Measurements from ENCODE around the gene RICTOR. TPM values are rescaled to one million over a fixed set of nuclear protein-coding genes. Genes with fewer than 3 reads are reported as not detected.

The RICTOR gene
- total RNA-seq, 1 experiment from 2014 or later = 41.1 TPM

DNA sequence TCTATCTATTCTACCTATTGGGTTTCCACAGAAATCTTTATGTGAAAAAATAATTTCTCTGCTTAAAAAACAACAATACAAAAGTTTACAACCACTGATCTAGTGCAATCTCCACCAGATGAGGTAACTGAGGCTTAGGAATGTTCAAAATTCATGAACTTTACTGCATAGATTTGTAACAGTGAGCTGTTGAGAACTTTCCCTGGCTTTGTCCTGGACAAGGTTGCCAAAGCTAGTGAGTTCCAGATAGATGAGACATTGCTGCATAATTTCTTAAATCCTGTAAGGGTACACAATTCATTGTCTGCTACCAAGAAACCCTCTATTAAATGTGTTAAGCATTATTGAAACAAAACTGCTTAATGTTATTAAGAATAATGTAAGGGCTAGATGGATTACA, 125.7 kb downstream of the RICTOR start:
- BruUV-seq (replicated peaks) = no TSS peak
- CTCF ChIA-PET = interaction anchor here (0.6 kb wide), 1 partner anchor 67 kb away, joined by 7 read pairs; no protein-coding TSS in a partner anchor
- intact Hi-C loops (cut with micrococcal nuclease; ENCODE audit: unreplicated experiment) = no loop called here

DNA sequence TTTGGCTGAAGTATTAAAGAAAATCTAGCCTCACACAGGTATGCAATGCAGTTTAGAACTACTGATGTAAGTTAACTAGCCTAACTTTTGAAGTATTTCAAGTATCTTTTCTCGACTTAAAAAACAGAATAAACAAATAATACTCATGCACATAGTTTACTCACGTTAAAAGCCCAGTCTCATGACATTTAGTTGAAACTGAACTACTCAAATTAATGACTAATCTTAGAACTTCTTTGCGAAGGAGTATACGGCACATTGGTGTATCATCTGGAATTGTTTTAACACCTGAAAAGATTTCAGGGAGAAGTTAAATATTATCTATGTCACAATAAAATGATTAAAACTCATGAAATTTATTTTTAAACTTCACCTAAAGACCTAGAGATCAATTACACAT, 129.9 kb downstream of the RICTOR start:
- Mint-ChIP-seq H3K27me3 (ENCODE audit: unreplicated experiment) (no peaks in the 10 kb centered on the region), H3K36me3 (ENCODE audit: insufficient read depth, unreplicated experiment) (peaks cover 4% of the 10 kb centered on the region), H3K27ac (ENCODE audit: unreplicated experiment) (no peak overlapping the region), H3K4me3 (ENCODE audit: low read depth, unreplicated experiment) (no peak overlapping the region), H3K4me1 (ENCODE audit: low read depth, unreplicated experiment) (no peaks in the 10 kb centered on the region), H3K9me3 (ENCODE audit: low read depth, unreplicated experiment) (no peaks in the 10 kb centered on the region)
- TF ChIP-seq, protein P1, sequence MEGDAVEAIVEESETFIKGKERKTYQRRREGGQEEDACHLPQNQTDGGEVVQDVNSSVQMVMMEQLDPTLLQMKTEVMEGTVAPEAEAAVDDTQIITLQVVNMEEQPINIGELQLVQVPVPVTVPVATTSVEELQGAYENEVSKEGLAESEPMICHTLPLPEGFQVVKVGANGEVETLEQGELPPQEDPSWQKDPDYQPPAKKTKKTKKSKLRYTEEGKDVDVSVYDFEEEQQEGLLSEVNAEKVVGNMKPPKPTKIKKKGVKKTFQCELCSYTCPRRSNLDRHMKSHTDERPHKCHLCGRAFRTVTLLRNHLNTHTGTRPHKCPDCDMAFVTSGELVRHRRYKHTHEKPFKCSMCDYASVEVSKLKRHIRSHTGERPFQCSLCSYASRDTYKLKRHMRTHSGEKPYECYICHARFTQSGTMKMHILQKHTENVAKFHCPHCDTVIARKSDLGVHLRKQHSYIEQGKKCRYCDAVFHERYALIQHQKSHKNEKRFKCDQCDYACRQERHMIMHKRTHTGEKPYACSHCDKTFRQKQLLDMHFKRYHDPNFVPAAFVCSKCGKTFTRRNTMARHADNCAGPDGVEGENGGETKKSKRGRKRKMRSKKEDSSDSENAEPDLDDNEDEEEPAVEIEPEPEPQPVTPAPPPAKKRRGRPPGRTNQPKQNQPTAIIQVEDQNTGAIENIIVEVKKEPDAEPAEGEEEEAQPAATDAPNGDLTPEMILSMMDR (IDR thresholded peaks at IDR 0.05; ENCODE audit: unreplicated experiment) = no peak
- CTCF ChIA-PET = no interaction called here
- intact Hi-C loops (cut with micrococcal nuclease; ENCODE audit: unreplicated experiment) = no loop called here
- no peak for DNase-seq
- BruUV-seq (replicated peaks) = no TSS peak

More for the DNA sequence above, 125.7 kb downstream of the RICTOR start:
- no peak for DNase-seq
- Mint-ChIP-seq H3K36me3 (ENCODE audit: insufficient read depth, unreplicated experiment) (peaks cover 6% of the 10 kb centered on the region), H3K27me3 (ENCODE audit: unreplicated experiment) (no peaks in the 10 kb centered on the region), H3K9me3 (ENCODE audit: low read depth, unreplicated experiment) (no peaks in the 10 kb centered on the region), H3K4me1 (ENCODE audit: low read depth, unreplicated experiment) (no peaks in the 10 kb centered on the region), H3K27ac (ENCODE audit: unreplicated experiment) (no peak overlapping the region), H3K4me3 (ENCODE audit: low read depth, unreplicated experiment) (no peak overlapping the region)
- TF ChIP-seq, protein P1 (IDR thresholded peaks at IDR 0.05; ENCODE audit: unreplicated experiment) = no peak

DNA sequence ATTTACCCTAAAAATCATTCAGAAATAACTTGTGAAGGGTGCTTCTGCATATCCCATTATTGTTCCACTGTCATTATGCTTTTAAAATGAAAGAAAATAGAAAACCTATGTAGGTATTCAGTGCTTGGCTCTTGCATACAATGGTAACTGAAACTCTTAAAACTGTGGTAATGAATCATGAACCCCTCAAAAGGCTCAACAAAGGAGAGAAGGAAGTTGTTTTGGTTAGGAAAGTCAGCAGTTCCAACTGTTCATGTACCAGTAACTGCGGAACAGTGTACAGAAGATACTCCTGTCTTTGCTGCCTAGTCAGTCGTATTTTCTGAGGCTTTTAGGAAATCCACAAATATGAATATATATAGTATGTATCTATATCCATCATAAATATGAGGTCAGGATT, 132.3 kb downstream of the RICTOR start:
- TF ChIP-seq, protein P1 (IDR thresholded peaks at IDR 0.05; ENCODE audit: unreplicated experiment) = no peak
- intact Hi-C loops (cut with micrococcal nuclease; ENCODE audit: unreplicated experiment) = no loop called here

DNA sequence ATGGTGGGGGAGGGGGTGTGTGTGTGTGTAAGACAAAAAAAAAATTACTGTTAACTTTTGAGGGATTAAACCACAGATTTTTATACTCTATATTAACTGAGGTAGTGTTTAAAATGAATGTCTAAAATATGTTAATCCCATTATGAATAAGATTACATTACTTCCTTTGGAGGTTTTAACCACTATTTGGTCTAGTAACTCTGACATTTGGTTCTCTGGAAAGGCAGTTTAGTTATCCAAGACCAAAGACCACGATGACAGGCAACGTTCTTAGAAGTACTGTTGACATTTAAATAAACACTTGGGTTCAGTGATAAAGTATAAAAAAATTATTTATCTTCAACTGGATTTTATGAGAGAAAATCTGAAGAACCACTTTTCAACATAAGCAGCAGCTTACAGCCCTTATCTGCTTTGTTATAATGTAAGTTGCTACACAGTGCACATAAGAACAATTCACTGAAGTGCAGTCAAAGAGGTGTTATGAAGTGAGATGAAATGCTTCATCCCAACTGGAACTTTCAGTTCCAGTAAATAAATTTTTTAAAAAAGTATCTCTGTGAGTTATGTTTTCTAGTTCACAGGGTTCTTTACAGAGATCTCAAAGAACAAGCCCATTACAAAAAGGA, 133.9 kb downstream of the RICTOR start:
- Mint-ChIP-seq H3K36me3 (ENCODE audit: insufficient read depth, unreplicated experiment) (peaks cover 15% of the 10 kb centered on the region), H3K4me3 (ENCODE audit: low read depth, unreplicated experiment) (no peak overlapping the region), H3K4me1 (ENCODE audit: low read depth, unreplicated experiment) (no peaks in the 10 kb centered on the region), H3K27me3 (ENCODE audit: unreplicated experiment) (no peaks in the 10 kb centered on the region), H3K27ac (ENCODE audit: unreplicated experiment) (no peak overlapping the region), H3K9me3 (ENCODE audit: low read depth, unreplicated experiment) (no peaks in the 10 kb centered on the region)
- intact Hi-C loops (cut with micrococcal nuclease; ENCODE audit: unreplicated experiment) = no loop called here
- BruUV-seq (replicated peaks) = no TSS peak
- CTCF ChIA-PET = no interaction called here
- DNase-seq = no peak
- TF ChIP-seq, protein P1 (IDR thresholded peaks at IDR 0.05; ENCODE audit: unreplicated experiment) = no peak

More for the DNA sequence above, 132.3 kb downstream of the RICTOR start:
- Mint-ChIP-seq H3K27ac (ENCODE audit: unreplicated experiment) (no peak overlapping the region), H3K36me3 (ENCODE audit: insufficient read depth, unreplicated experiment) (peaks cover 11% of the 10 kb centered on the region), H3K9me3 (ENCODE audit: low read depth, unreplicated experiment) (no peaks in the 10 kb centered on the region), H3K27me3 (ENCODE audit: unreplicated experiment) (no peaks in the 10 kb centered on the region), H3K4me1 (ENCODE audit: low read depth, unreplicated experiment) (no peaks in the 10 kb centered on the region), H3K4me3 (ENCODE audit: low read depth, unreplicated experiment) (no peak overlapping the region)
- no peak for DNase-seq
- CTCF ChIA-PET = no interaction called here
- BruUV-seq (replicated peaks) = no TSS peak
